ENCODE results near the gene PYM1. TPM values are rescaled to one million over a fixed set of nuclear protein-coding genes. Genes with fewer than 3 reads are reported as not detected.

Gene PYM1
- total RNA-seq, 1 experiment from 2014 or later, result 58.9 TPM

DNA sequence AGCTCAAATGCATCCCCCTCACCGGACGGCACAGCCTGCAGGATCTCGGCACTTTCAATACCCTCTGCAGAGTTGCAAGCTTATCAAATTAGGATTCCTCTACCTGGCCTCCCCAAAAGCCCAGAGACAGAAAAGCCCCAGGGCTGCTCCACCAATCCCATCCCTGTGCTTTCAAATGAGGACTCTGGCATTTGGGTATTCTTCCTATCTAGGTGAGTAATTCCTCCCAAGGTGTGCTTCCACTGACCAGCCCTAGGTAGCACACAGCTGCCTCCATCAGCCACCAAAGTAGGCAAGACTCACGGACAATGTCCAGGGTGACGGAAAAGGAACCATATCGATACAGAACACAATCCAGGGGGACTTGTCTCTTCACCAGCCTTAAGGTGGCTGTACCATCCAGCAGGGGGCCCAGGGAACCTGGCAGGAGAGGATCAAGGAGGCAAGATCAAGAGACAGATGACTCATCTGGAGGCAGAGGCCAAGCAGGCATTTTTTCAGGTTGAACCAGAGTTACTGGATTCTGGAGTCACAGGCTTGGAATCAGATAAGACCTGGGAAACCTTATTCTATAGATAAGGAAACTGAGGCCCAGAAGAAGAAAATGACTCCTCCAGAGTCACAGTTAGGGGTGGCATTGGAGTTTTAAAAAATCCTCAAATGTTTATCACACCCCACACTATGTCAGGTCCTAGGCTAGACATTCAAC lies 28.3 kb upstream of the PYM1 start:
- H4K20me1 ChIP-seq (ENCODE audit: control insufficient read depth, insufficient read depth, insufficient read length), result no peaks in the 10 kb centered on the region
- no peaks in the 10 kb centered on the region for H3K27me3 ChIP-seq (ENCODE audit: insufficient read depth, low read length)
- H2AFZ ChIP-seq (ENCODE audit: low read length), result no peak overlapping the region
- no peak overlapping the region for H3K14ac ChIP-seq (ENCODE audit: insufficient read depth, low read length)
- DNase-seq, result peak; percentile 58
- H3K23me2 ChIP-seq (ENCODE audit: insufficient read length, low read depth, low read length, poor library complexity, severe bottlenecking), result no peaks in the 10 kb centered on the region
- H4K8ac ChIP-seq (replicated peaks; ENCODE audit: insufficient read length, low read depth, low read length), result no peak overlapping the region
- no peak overlapping the region for H2BK20ac ChIP-seq (ENCODE audit: low read depth, low read length, poor library complexity, severe bottlenecking)
- H3K4me3 Mint-ChIP-seq, result no peak overlapping the region
- no peaks in the 10 kb centered on the region for H3K4me1 ChIP-seq (ENCODE audit: insufficient read depth, low read length)
- no peak overlapping the region for H3K56ac ChIP-seq (ENCODE audit: insufficient read length, low read depth, low read length)
- no peaks in the 10 kb centered on the region for H3K79me1 ChIP-seq (ENCODE audit: insufficient read depth, low read depth, low read length, poor library complexity, severe bottlenecking)
- no peak overlapping the region for H2BK15ac ChIP-seq (ENCODE audit: low read depth, low read length)
- no peaks in the 10 kb centered on the region for H3K9me3 Mint-ChIP-seq
- H3K4me1 Mint-ChIP-seq, result no peaks in the 10 kb centered on the region; a peak in 1 of 4 replicates
- no peak overlapping the region for H3T11ph ChIP-seq (ENCODE audit: low read length)
- H3K9me3 ChIP-seq (ENCODE audit: control insufficient read depth, low read depth, low read length), result no peaks in the 10 kb centered on the region
- H3K9ac ChIP-seq (ENCODE audit: extremely low read depth, insufficient read length, low read length), result no peak overlapping the region
- H2AK5ac ChIP-seq (ENCODE audit: insufficient read length, low read length), result no peak overlapping the region
- H3K79me2 ChIP-seq (ENCODE audit: insufficient read depth, low read length), result no peaks in the 10 kb centered on the region
- no peak overlapping the region for H3K23ac ChIP-seq (ENCODE audit: insufficient read length, low read depth, low read length)
- H4K91ac ChIP-seq (ENCODE audit: insufficient read length, low read depth, low read length), result no peak overlapping the region
- peaks cover 4 to 45% (median 32%) of the 10 kb centered on the region in 3 experiments; a peak in 6 of 7 replicates for H3K36me3 Mint-ChIP-seq (ENCODE audit: insufficient read depth in 1 of 3, low read depth in 3 of 3)
- H3K27ac ChIP-seq (ENCODE audit: insufficient read length, low read depth, low read length), result no peak overlapping the region
- no CpG with 5 or more reads among the region's 6 CpGs for WGBS (ENCODE audit: extremely low coverage, insufficient read length, low lambda C conversion rate)
- H3K4ac ChIP-seq (ENCODE audit: low read depth, low read length), result no peak overlapping the region
- H3K27ac Mint-ChIP-seq, result peak overlapping the region in 1 of 3 experiments; percentile 58; a peak in 1 of 7 replicates
- H2BK12ac ChIP-seq (ENCODE audit: insufficient read length, low read depth, low read length), result no peak overlapping the region
- no peak overlapping the region for H4K5ac ChIP-seq (ENCODE audit: insufficient read length, low read depth, low read length)
- TF ChIP-seq, protein P1, sequence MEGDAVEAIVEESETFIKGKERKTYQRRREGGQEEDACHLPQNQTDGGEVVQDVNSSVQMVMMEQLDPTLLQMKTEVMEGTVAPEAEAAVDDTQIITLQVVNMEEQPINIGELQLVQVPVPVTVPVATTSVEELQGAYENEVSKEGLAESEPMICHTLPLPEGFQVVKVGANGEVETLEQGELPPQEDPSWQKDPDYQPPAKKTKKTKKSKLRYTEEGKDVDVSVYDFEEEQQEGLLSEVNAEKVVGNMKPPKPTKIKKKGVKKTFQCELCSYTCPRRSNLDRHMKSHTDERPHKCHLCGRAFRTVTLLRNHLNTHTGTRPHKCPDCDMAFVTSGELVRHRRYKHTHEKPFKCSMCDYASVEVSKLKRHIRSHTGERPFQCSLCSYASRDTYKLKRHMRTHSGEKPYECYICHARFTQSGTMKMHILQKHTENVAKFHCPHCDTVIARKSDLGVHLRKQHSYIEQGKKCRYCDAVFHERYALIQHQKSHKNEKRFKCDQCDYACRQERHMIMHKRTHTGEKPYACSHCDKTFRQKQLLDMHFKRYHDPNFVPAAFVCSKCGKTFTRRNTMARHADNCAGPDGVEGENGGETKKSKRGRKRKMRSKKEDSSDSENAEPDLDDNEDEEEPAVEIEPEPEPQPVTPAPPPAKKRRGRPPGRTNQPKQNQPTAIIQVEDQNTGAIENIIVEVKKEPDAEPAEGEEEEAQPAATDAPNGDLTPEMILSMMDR (conservative IDR thresholded peaks at IDR 0.05), result peak; percentile 38; the same call in 1 of the 3 replicates
- no peak overlapping the region for H2BK120ac ChIP-seq (ENCODE audit: low read depth, low read length, poor library complexity, severe bottlenecking)
- no peaks in the 10 kb centered on the region for H3K27me3 Mint-ChIP-seq (ENCODE audit: low read depth)
- no peak overlapping the region for H2BK5ac ChIP-seq (ENCODE audit: insufficient read length, low read length)
- no peak overlapping the region for H3K4me2 ChIP-seq (ENCODE audit: insufficient read depth, insufficient read length, low read length)
- no peak overlapping the region for H3K18ac ChIP-seq (ENCODE audit: insufficient read length, low read depth, low read length)
